Measurements from ENCODE around the gene PSMD13.

GRCh38 chr11:297051-297585 lies 60.3 kb downstream of the PSMD13 start:
- no peak for TF ChIP-seq FOXP2 (optimal IDR thresholded peaks at IDR 0.05; ENCODE audit: borderline replicate concordance, extremely low read depth, extremely low read length, insufficient read depth)
- TF ChIP-seq SIN3A (IDR thresholded peaks at IDR 0.05; ENCODE audit: borderline replicate concordance, insufficient read depth, low read length): no peak
- TF ChIP-seq POLR2AphosphoS5 (IDR thresholded peaks at IDR 0.05; ENCODE audit: low read depth, low read length): no peak
